Keratinocyte (primary cell): ENCODE results near the gene ERLEC1. TPM values are rescaled to one million over a fixed set of nuclear protein-coding genes. Genes with fewer than 3 reads are reported as not detected.

Experiments
- DNase-seq: peaks from one replicate; pipeline ENCODE4 v3.0.0-alpha.2; 2011; ENCODE audit warnings: low read depth, missing footprints, low spot score
- FAIRE-seq: peaks from 2 replicates; lab custom pipeline; 2011; peaks lifted over from hg19 to GRCh38; lab: Jason Lieb, UNC
- H2AFZ ChIP-seq: 2 replicates; pipeline ENCODE4 v1.6.0; 2012; ENCODE audit warnings: low read length, control low read depth, inconsistent platforms; ENCODE audit not compliant: control insufficient read depth
- H3K27ac ChIP-seq: 2 replicates; pipeline ENCODE4 v1.5.1; 2011; ENCODE audit warnings: low read length; ENCODE audit not compliant: control insufficient read depth, insufficient read depth
- H3K27me3 ChIP-seq: 3 replicates; pipeline ENCODE4 v1.6.0; 2011; ENCODE audit warnings: low read length; ENCODE audit not compliant: control insufficient read depth, insufficient read depth; ENCODE audit errors: extremely low read depth
- H3K36me3 ChIP-seq, 2 experiments: 2 replicates in 1 of 2; 3 replicates in 1 of 2; pipeline ENCODE4 v1.5.1; 2011; ENCODE audit warnings: low read length in 2 of 2, mild to moderate bottlenecking in 1 of 2; ENCODE audit not compliant: control insufficient read depth in 2 of 2, insufficient read depth in 2 of 2; ENCODE audit errors: extremely low read depth in 1 of 2
- H3K4me1 ChIP-seq: 3 replicates; pipeline ENCODE4 v1.5.1; 2011; ENCODE audit warnings: low read length; ENCODE audit not compliant: control insufficient read depth, insufficient read depth; ENCODE audit errors: extremely low read depth
- H3K4me2 ChIP-seq: 3 replicates; pipeline ENCODE4 v1.6.0; 2011; ENCODE audit warnings: low read depth, low read length; ENCODE audit not compliant: control insufficient read depth, insufficient read depth; ENCODE audit errors: extremely low read depth
- H3K4me3 ChIP-seq, 3 experiments: fragments of 200-600 bp in 1 of 3; sonication (generic) in 1 of 3; 2 replicates in 2 of 3; 3 replicates in 1 of 3; pipeline ENCODE4 v1.5.1; 2011 to 2016; ENCODE audit warnings: low read length in 3 of 3, mild to moderate bottlenecking in 3 of 3, control low read depth in 2 of 3, inconsistent platforms in 1 of 3, low read depth in 1 of 3, mixed read lengths in 1 of 3, mixed run types in 1 of 3, moderate library complexity in 1 of 3; ENCODE audit not compliant: control insufficient read depth in 2 of 3, insufficient read depth in 2 of 3; ENCODE audit errors: extremely low read depth in 1 of 3
- H3K79me2 ChIP-seq: 2 replicates; pipeline ENCODE4 v1.6.0; 2012; ENCODE audit warnings: low read length; ENCODE audit not compliant: control insufficient read depth, insufficient read depth
- H3K9ac ChIP-seq: 3 replicates; pipeline ENCODE4 v1.6.0; 2011; ENCODE audit warnings: low read length; ENCODE audit not compliant: control insufficient read depth, insufficient read depth; ENCODE audit errors: extremely low read depth
- H3K9me1 ChIP-seq: 3 replicates; pipeline ENCODE4 v1.6.0; 2011; ENCODE audit warnings: low read length; ENCODE audit not compliant: control insufficient read depth, insufficient read depth; ENCODE audit errors: extremely low read depth
- H3K9me3 ChIP-seq: 2 replicates; pipeline ENCODE4 v1.5.1; 2012; ENCODE audit warnings: low read depth, low read length; ENCODE audit not compliant: control insufficient read depth
- H4K20me1 ChIP-seq: 3 replicates; pipeline ENCODE4 v1.6.0; 2011; ENCODE audit warnings: low read length; ENCODE audit not compliant: control insufficient read depth, insufficient read depth; ENCODE audit errors: extremely low read depth
- CTCF ChIP-seq, 3 experiments: IDR thresholded peaks in 1 of 3; conservative IDR thresholded peaks in 1 of 3; optimal IDR thresholded peaks in 1 of 3; 2 replicates in 2 of 3; 3 replicates in 1 of 3; pipeline versions ENCODE3 to v1.5.1; 2011; ENCODE audit warnings: low read length in 3 of 3, mild to moderate bottlenecking in 3 of 3, moderate library complexity in 2 of 3, control low read depth in 1 of 3, inconsistent platforms in 1 of 3; ENCODE audit not compliant: insufficient read depth in 2 of 3; ENCODE audit errors: extremely low read depth in 1 of 3
- EZH2 ChIP-seq: IDR thresholded peaks from one replicate; pipeline ENCODE4 v1.6.1; 2012; ENCODE audit warnings: inconsistent platforms, mild to moderate bottlenecking, low read length, moderate library complexity
- dilution Hi-C: fragments of 300-500 bp; cut with MboI; formaldehyde crosslinking; loops from one replicate; pipeline ENCODE4 v1.7.0; 2020; ENCODE audit warnings: low sequenced_read_pairs; ENCODE audit not compliant: extremely low pct_ligation_motif_present
- polyA plus RNA-seq, 5 experiments: library from polyadenylated mRNA; depleted of rRNA in 3 of 5; stranded (reverse) in 3 of 5; stranded (forward) in 1 of 5; unstranded in 1 of 5; fragments of >200 nt; gene quantifications; 1 replicate in 1 of 5; 2 replicates in 3 of 5; 3 replicates in 1 of 5; pipeline versions ENCODE4 v1.2.1 to v1.2.3, GENCODE V29; 2011 to 2012; ENCODE audit warnings: missing spikeins in 2 of 5, low read depth in 1 of 5, low replicate concordance in 1 of 5

ERLEC1 gene
- polyA plus RNA-seq, 1 donor (not counting 4 experiments of a cell fraction or from before 2014, with no cell fraction given), result 35.6 TPM

- Histone ChIP-seq H3K27me3 (no peaks in the 10 kb centered on the region), H3K4me3 (no peak overlapping the region), H3K9me1 (no peaks in the 10 kb centered on the region), H3K4me1 (peaks cover 12% of the 10 kb centered on the region), H2AFZ (no peak overlapping the region), H3K27ac (no peak overlapping the region), H3K79me2 (no peaks in the 10 kb centered on the region), H3K9ac (no peak overlapping the region), H3K36me3 (peaks cover 12 to 32% of the 10 kb centered on the region in 2 experiments), H3K9me3 (no peaks in the 10 kb centered on the region), H4K20me1 (no peaks in the 10 kb centered on the region), H3K4me2 (no peak overlapping the region)
- dilution Hi-C loops, result no loop called here
- no peak for FAIRE-seq
- TF ChIP-seq CTCF (optimal IDR thresholded peaks at IDR 0.05 in 1 of 3, IDR thresholded peaks at IDR 0.05 in 1 of 3, conservative IDR thresholded peaks at IDR 0.05 in 1 of 3; ENCODE audit: extremely low read depth in 1 of 3, insufficient read depth in 2 of 3, low read length in 3 of 3) (no peak), EZH2 (no peak)
- no peak for DNase-seq
Observed at GRCh38 chr2:53865962-53866361, 79.1 kb downstream of the ERLEC1 start.

DNA sequence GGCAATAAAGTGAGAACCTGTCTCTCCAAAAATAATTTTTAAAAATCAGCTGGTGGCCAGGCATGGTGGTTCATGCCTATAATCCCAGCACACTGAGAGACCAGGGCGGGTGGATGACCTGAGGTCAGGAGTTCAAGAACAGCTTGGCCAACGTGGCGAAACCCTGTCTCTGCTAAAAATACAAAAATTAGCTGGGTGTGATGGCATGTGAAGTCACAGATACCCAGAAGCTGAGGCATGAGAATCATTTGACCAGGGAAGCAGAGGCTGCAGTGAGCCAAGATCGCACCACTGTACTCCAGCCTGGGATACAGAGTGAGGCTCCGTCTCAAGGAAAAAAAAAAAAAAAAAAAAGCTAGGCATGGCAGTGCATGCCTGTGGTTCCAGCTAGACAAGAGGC is 80.3 kb downstream of the ERLEC1 start:
- H3K9me3 ChIP-seq, result no peaks in the 10 kb centered on the region
- H3K27ac ChIP-seq, result no peak overlapping the region
- H4K20me1 ChIP-seq, result no peaks in the 10 kb centered on the region
- H3K4me2 ChIP-seq, result no peak overlapping the region
- no peak overlapping the region for H3K9ac ChIP-seq
- no peak for TF ChIP-seq CTCF (optimal IDR thresholded peaks at IDR 0.05 in 1 of 3, IDR thresholded peaks at IDR 0.05 in 1 of 3, conservative IDR thresholded peaks at IDR 0.05 in 1 of 3; ENCODE audit: extremely low read depth in 1 of 3, insufficient read depth in 2 of 3, low read length in 3 of 3)
- TF ChIP-seq EZH2, result no peak
- no peaks in the 10 kb centered on the region for H3K79me2 ChIP-seq
- no peaks in the 10 kb centered on the region for H3K27me3 ChIP-seq
- no peak overlapping the region for H3K4me3 ChIP-seq
- no peak for DNase-seq
- peaks cover 13 to 32% of the 10 kb centered on the region in 2 experiments for H3K36me3 ChIP-seq
- dilution Hi-C loops, result no loop called here
- H3K9me1 ChIP-seq, result no peaks in the 10 kb centered on the region
- no peak for FAIRE-seq
- H3K4me1 ChIP-seq, result peaks cover 12% of the 10 kb centered on the region
- H2AFZ ChIP-seq, result no peak overlapping the region
